Right atrium auricular region (tissue), 2 donors: ENCODE data around the gene CDH22. TPM values are rescaled to one million over a fixed set of nuclear protein-coding genes. Genes with fewer than 3 reads are reported as not detected.

Experiments
- DNase-seq: peaks from one replicate; pipeline ENCODE4 v3.0.0-alpha.2; 2019; ENCODE audit warnings: low spot score
- H3K27ac ChIP-seq, 2 donors: fragments of 200-600 bp; sonication (generic); 1 replicate in 1 of 2; 2 replicates in 1 of 2; pipeline ENCODE4 v1.5.1; 2016 to 2019
- H3K27me3 ChIP-seq, 2 donors: fragments of 200-600 bp; sonication (generic); one replicate each; pipeline versions ENCODE4 v1.5.1 to v1.6.0; 2017 to 2019
- H3K36me3 ChIP-seq: fragments of 200-600 bp; sonication (generic); one replicate; pipeline ENCODE4 v1.5.1; 2016
- H3K4me1 ChIP-seq, 2 donors: fragments of 200-600 bp; sonication (generic); one replicate each; pipeline versions ENCODE4 v1.5.1 to v1.6.0; 2017 to 2019
- H3K4me3 ChIP-seq, 2 donors: fragments of 200-600 bp; sonication (generic); 1 replicate in 1 of 2; 2 replicates in 1 of 2; pipeline ENCODE4 v1.5.1; 2017 to 2019; ENCODE audit warnings: mild to moderate bottlenecking in 1 of 2, moderate library complexity in 1 of 2
- H3K9me3 ChIP-seq, 2 donors: fragments of 200-600 bp; sonication (generic); one replicate each; pipeline ENCODE4 v1.5.1; 2019
- total RNA-seq, 2 donors: library from RNA; depleted of rRNA; stranded (reverse); fragments of >200 nt; gene quantifications; one replicate each; pipeline ENCODE4 v1.1.0, GENCODE V29; 2016
- TF ChIP-seq, protein P1 (sequence below), 2 donors: fragments of 200-600 bp; sonication (generic); IDR thresholded peaks; one replicate each; pipeline ENCODE4 v1.5.1; 2019; ENCODE audit warnings: antibody characterized with exemption in 2 of 2

Gene CDH22
- total RNA-seq, 2 donors from 2014 or later, result 0.67 to 4.4 TPM

GRCh38 chr20:46323557-46323956, 15.3 kb upstream of the CDH22 start:
- no peaks in the 10 kb centered on the region for H3K9me3 ChIP-seq
- H3K27me3 ChIP-seq, result no peaks in the 10 kb centered on the region
- no peaks in the 10 kb centered on the region for H3K4me1 ChIP-seq
- no peaks in the 10 kb centered on the region for H3K36me3 ChIP-seq
- H3K4me3 ChIP-seq, result no peak overlapping the region
- no peak for DNase-seq
- H3K27ac ChIP-seq, result no peak overlapping the region
- TF ChIP-seq, protein P1, sequence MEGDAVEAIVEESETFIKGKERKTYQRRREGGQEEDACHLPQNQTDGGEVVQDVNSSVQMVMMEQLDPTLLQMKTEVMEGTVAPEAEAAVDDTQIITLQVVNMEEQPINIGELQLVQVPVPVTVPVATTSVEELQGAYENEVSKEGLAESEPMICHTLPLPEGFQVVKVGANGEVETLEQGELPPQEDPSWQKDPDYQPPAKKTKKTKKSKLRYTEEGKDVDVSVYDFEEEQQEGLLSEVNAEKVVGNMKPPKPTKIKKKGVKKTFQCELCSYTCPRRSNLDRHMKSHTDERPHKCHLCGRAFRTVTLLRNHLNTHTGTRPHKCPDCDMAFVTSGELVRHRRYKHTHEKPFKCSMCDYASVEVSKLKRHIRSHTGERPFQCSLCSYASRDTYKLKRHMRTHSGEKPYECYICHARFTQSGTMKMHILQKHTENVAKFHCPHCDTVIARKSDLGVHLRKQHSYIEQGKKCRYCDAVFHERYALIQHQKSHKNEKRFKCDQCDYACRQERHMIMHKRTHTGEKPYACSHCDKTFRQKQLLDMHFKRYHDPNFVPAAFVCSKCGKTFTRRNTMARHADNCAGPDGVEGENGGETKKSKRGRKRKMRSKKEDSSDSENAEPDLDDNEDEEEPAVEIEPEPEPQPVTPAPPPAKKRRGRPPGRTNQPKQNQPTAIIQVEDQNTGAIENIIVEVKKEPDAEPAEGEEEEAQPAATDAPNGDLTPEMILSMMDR (IDR thresholded peaks at IDR 0.05), result no peak

DNA sequence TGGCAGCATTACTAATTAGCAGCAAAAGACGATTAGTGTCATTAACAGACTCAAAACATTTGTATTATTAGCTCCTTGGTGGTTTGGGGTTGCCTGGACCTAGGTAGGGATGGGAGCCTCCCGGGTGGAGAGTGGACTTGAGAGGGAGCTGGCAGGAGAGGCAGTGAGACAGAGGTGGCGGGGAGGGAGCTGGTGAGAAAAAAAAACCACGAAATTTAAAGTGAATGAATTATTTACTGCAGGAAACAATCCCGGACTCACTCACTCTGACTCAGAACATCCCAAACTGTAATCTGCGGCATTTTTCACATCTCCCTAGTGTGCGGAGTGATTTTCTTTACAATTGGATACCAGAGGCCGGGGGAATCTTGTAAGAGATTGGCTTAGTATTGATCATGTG, 14.3 kb upstream of the CDH22 start:
- no peak overlapping the region for H3K4me3 ChIP-seq
- no peaks in the 10 kb centered on the region for H3K4me1 ChIP-seq
- TF ChIP-seq, protein P1 (IDR thresholded peaks at IDR 0.05), result no peak
- no peak overlapping the region for H3K27ac ChIP-seq
- H3K27me3 ChIP-seq, result no peaks in the 10 kb centered on the region
- H3K36me3 ChIP-seq, result no peaks in the 10 kb centered on the region
- H3K9me3 ChIP-seq, result no peaks in the 10 kb centered on the region
- no peak for DNase-seq

DNA sequence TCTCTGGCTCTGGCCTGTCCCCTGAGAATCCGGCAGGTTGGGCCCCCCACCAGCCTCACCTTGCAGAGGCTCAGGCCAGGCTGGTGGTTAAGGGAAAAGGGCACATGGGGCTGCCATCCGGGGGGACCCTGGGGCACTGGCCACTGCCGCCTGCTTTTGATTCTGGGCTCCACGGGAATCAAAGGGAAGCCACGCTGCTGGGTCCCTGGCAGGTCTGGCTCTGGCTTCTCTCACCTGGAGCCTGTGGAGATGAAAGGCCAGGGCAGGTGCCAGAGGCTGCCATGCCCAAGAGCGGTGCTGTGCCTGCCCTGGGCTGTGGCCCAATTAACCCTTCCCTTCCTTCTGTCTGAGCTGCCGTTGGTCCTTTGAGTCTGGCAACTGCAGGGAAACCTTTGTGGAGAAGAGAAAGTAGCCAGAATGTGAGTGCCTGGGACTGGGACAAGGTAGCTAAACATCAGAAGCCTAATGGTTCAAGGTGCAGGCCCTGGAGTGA, 9.4 kb upstream of the CDH22 start:
- Histone ChIP-seq H3K27ac (no peak overlapping the region), H3K9me3 (no peaks in the 10 kb centered on the region), H3K4me3 (no peak overlapping the region), H3K4me1 (peaks cover 0 to 1% of the 10 kb centered on the region in 2 donors), H3K36me3 (no peaks in the 10 kb centered on the region), H3K27me3 (peaks cover 8 to 18% of the 10 kb centered on the region in 2 donors)
- TF ChIP-seq, protein P1 (IDR thresholded peaks at IDR 0.05), result no peak
- no peak for DNase-seq

DNA sequence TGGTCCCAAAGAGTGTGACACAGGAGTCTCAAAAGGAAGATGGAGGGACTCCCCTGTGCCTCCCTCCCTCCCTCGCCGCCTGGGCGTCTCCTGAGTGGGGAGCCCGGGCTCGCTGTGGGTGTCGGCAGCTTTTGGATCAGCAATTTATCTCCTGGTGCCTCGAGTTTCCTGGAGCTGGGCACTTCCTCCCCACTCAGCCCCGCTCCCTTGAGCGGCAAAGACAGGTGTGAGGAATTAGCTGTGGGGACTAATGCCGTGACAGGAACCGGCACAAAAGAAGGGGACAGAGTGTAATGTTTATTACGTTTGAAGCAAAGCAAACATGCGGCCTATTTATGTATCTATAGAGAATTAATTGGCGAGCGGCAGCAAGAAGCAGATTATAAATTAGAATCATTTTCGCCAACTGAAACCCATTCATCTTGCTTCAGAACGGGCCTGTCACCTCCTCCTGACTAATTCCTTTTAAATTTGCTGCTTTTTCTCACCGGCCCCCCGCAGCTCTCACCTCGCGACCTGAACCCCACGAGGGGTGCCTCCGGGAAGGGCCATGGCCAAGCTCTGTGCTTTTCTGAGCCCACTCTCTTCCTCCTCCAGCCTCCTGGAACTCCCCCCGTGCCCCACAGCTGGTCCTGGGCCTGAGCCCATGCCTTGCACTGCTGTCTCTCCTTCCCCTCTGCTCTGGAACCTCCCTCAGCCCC, 8.8 kb upstream of the CDH22 start:
- no peaks in the 10 kb centered on the region for H3K9me3 ChIP-seq
- no peak overlapping the region for H3K27ac ChIP-seq
- no peak for DNase-seq
- H3K4me1 ChIP-seq, result peaks cover 0 to 7% of the 10 kb centered on the region in 2 donors
- H3K36me3 ChIP-seq, result no peaks in the 10 kb centered on the region
- H3K4me3 ChIP-seq, result no peak overlapping the region
- H3K27me3 ChIP-seq, result peaks cover 8 to 24% of the 10 kb centered on the region in 2 donors
- TF ChIP-seq, protein P1 (IDR thresholded peaks at IDR 0.05), result no peak

GRCh38 chr20:46315311-46315710, 7.0 kb upstream of the CDH22 start:
- Histone ChIP-seq H3K36me3 (no peaks in the 10 kb centered on the region), H3K4me1 (peaks cover 0 to 9% of the 10 kb centered on the region in 2 donors), H3K27me3 (peaks cover 8 to 24% of the 10 kb centered on the region in 2 donors), H3K27ac (no peak overlapping the region), H3K4me3 (no peak overlapping the region), H3K9me3 (no peaks in the 10 kb centered on the region)
- TF ChIP-seq, protein P1 (IDR thresholded peaks at IDR 0.05), result no peak
- DNase-seq, result no peak
